HepG2 (cell line): ENCODE results near the gene AP3B1. TPM values are rescaled to one million over a fixed set of nuclear protein-coding genes. Genes with fewer than 3 reads are reported as not detected.

Experiments
- ATAC-seq: fragments of 200-7000 bp; cut with Tn5 transposase; 3 replicates; pipeline ENCODE4 v1.9.1; 2020; ENCODE audit warnings: mild to moderate bottlenecking, moderate library complexity
- BruUV-seq: library from RNA; stranded (reverse); fragments of 400-500 nt; replicated peaks from 2 replicates; lab custom pipeline; 2021; lab: Mats Ljungman, UMichigan
- CTCF ChIA-PET: fragments of 300-600 bp; formaldehyde crosslinking; extraction: SDS; loops from one replicate; lab custom pipeline; 2021; ENCODE audit warnings: low total read pairs, inconsistent platforms, low intra/inter-chr PET ratio; lab: Yijun Ruan, JAX
- POLR2A ChIA-PET: fragments of 350-600 bp; sonication (Branson Sonifier 250); formaldehyde crosslinking; loops from one replicate; lab custom pipeline; 2020; ENCODE audit warnings: antibody characterized with exemption, inconsistent platforms; lab: Yijun Ruan, JAX
- DNase-seq: peaks from one replicate; pipeline ENCODE4 v3.0.0-alpha.2; 2015; ENCODE audit warnings: low spot score
- FAIRE-seq: peaks from 3 replicates; lab custom pipeline; 2011; peaks lifted over from hg19 to GRCh38; lab: Jason Lieb, UNC
- H2AFZ ChIP-seq: one replicate; pipeline ENCODE4 v1.6.1; 2011; ENCODE audit warnings: low read length, inconsistent platforms
- H3K27ac ChIP-seq: fragments of 300-600 bp; 3 replicates; pipeline ENCODE4 v1.8.0; 2011; ENCODE audit warnings: mixed run types, mild to moderate bottlenecking, mixed read lengths, low read length, inconsistent platforms; ENCODE audit not compliant: insufficient read depth; ENCODE audit errors: extremely low read length
- H3K27me3 ChIP-seq, 2 experiments: fragments of 200-600 bp in 1 of 2; 2 replicates in 1 of 2; 3 replicates in 1 of 2; pipeline versions ENCODE4 v1.6.0 to v1.8.0; 2011; ENCODE audit warnings: low read length in 2 of 2, mild to moderate bottlenecking in 2 of 2, moderate library complexity in 2 of 2, inconsistent platforms in 1 of 2; ENCODE audit not compliant: insufficient read depth in 2 of 2, control insufficient read depth in 1 of 2
- H3K36me3 ChIP-seq, 2 experiments: fragments of 200-600 bp in 1 of 2; replicated peaks in 1 of 2; 2 replicates in 1 of 2; 3 replicates in 1 of 2; pipeline versions ENCODE4 v1.5.1 to v1.8.0; 2011; ENCODE audit warnings: low read length in 2 of 2, inconsistent platforms in 1 of 2; ENCODE audit not compliant: insufficient read depth in 2 of 2, control insufficient read depth in 1 of 2
- H3K4me1 ChIP-seq: 2 replicates; pipeline ENCODE4 v1.5.1; 2012; ENCODE audit warnings: low read length, inconsistent platforms; ENCODE audit not compliant: insufficient read depth
- H3K4me2 ChIP-seq: 2 replicates; pipeline ENCODE4 v1.6.0; 2011; ENCODE audit warnings: low read depth, low read length, inconsistent platforms
- H3K4me3 ChIP-seq, 3 experiments: fragments of 200-600 bp in 1 of 3; sonication (generic), shearing (Covaris generic) in 1 of 3; replicated peaks in 1 of 3; 2 replicates each; pipeline ENCODE4 v1.5.1; 2011 to 2016; ENCODE audit warnings: low read length in 3 of 3, inconsistent platforms in 2 of 3, low read depth in 2 of 3, mild to moderate bottlenecking in 2 of 3, control low read depth in 1 of 3, mixed read lengths in 1 of 3; ENCODE audit not compliant: insufficient read depth in 1 of 3
- H3K79me2 ChIP-seq: one replicate; pipeline ENCODE4 v1.6.1; 2011; ENCODE audit warnings: low read length, inconsistent platforms; ENCODE audit not compliant: insufficient read depth
- H3K9ac ChIP-seq: 2 replicates; pipeline ENCODE4 v1.6.0; 2011; ENCODE audit warnings: mild to moderate bottlenecking, low read depth, low read length, inconsistent platforms; ENCODE audit not compliant: insufficient read depth
- H3K9me3 ChIP-seq: 2 replicates; pipeline ENCODE4 v1.5.1; 2012; ENCODE audit warnings: mild to moderate bottlenecking, low read length
- H4K20me1 ChIP-seq: 2 replicates; pipeline ENCODE4 v1.6.0; 2011; ENCODE audit warnings: inconsistent platforms, mild to moderate bottlenecking, low read length, moderate library complexity; ENCODE audit not compliant: insufficient read depth
- HNRNPK ChIP-seq: fragments of 200-400 bp; formaldehyde crosslinking; IDR thresholded peaks from 2 replicates; pipeline ENCODE4 v1.6.1; 2018; ENCODE audit warnings: low read length, low read depth, moderate library complexity, mild to moderate bottlenecking; ENCODE audit not compliant: poor library complexity, severe bottlenecking
- HNRNPUL1 ChIP-seq: fragments of 200-400 bp; formaldehyde crosslinking; IDR thresholded peaks from 2 replicates; pipeline ENCODE4 v1.6.1; 2017; ENCODE audit warnings: low read depth, mild to moderate bottlenecking, low read length, moderate library complexity
- HOXD1 ChIP-seq: sonication (generic); formaldehyde crosslinking; IDR thresholded peaks from 2 replicates; pipeline ENCODE4 v1.5.0; 2020; ENCODE audit warnings: missing genetic modification reagents
- JUND ChIP-seq: sonication (generic); formaldehyde crosslinking; IDR thresholded peaks from 2 replicates; pipeline ENCODE4 v1.8.0; 2022; ENCODE audit warnings: mild to moderate bottlenecking, missing genetic modification reagents
- MYNN ChIP-seq: sonication (generic); formaldehyde crosslinking; IDR thresholded peaks from 2 replicates; pipeline ENCODE4 v1.4.0; 2020; ENCODE audit warnings: mild to moderate bottlenecking, low read depth, missing genetic modification reagents
- POGZ ChIP-seq: sonication (generic); formaldehyde crosslinking; IDR thresholded peaks from 2 replicates; pipeline ENCODE4 v1.4.0; 2020; ENCODE audit warnings: mild to moderate bottlenecking, missing genetic modification reagents
- SNRNP70 ChIP-seq: fragments of 200-400 bp; formaldehyde crosslinking; IDR thresholded peaks from 2 replicates; pipeline ENCODE4 v1.6.1; 2017; ENCODE audit warnings: mild to moderate bottlenecking, low read depth, low read length, moderate library complexity
- STAT5B ChIP-seq: sonication (generic); formaldehyde crosslinking; IDR thresholded peaks from 2 replicates; pipeline ENCODE4 v1.4.0; 2020; ENCODE audit warnings: missing genetic modification reagents
- TCF7 ChIP-seq: sonication (generic); IDR thresholded peaks from 2 replicates; pipeline ENCODE4 v1.6.1; 2016; ENCODE audit warnings: antibody characterized with exemption, low read depth
- U2AF2 ChIP-seq: fragments of 200-400 bp; formaldehyde crosslinking; IDR thresholded peaks from 2 replicates; pipeline ENCODE4 v1.6.1; 2017; ENCODE audit warnings: low read depth, mild to moderate bottlenecking, low read length
- ZNF10 ChIP-seq: sonication (generic); formaldehyde crosslinking; IDR thresholded peaks from 2 replicates; pipeline ENCODE4 v1.4.0; 2020; ENCODE audit warnings: mild to moderate bottlenecking, low read depth, missing genetic modification reagents, borderline replicate concordance
- ZNF256 ChIP-seq: sonication (generic); formaldehyde crosslinking; conservative IDR thresholded peaks from 2 replicates; pipeline ENCODE4 v1.4.0; 2020; ENCODE audit warnings: missing genetic modification reagents
- ZNF558 ChIP-seq: sonication (generic); formaldehyde crosslinking; IDR thresholded peaks from 2 replicates; pipeline ENCODE4 v1.9.0; 2022; ENCODE audit warnings: mild to moderate bottlenecking, missing genetic modification reagents, borderline replicate concordance
- ZNF598 ChIP-seq: sonication (generic); formaldehyde crosslinking; IDR thresholded peaks from 2 replicates; pipeline ENCODE4 v1.5.1; 2020; ENCODE audit warnings: mild to moderate bottlenecking, missing genetic modification reagents, borderline replicate concordance
- ZNF660 ChIP-seq: sonication (generic); formaldehyde crosslinking; IDR thresholded peaks from 2 replicates; pipeline ENCODE4 v1.5.1; 2020; ENCODE audit warnings: mild to moderate bottlenecking, low read depth, missing genetic modification reagents, borderline replicate concordance
- ZNF777 ChIP-seq: sonication (generic); formaldehyde crosslinking; IDR thresholded peaks from 2 replicates; pipeline ENCODE4 v1.4.0; 2020; ENCODE audit warnings: missing genetic modification reagents
- WGBS: methylation state at CpG from one replicate; pipeline ENCODE4 v1.1.6; 2017; ENCODE audit warnings: low lambda C conversion rate; 5-methylcytosine and 5-hydroxymethylcytosine counted together
- in situ Hi-C: cut with HindIII; loops from 2 replicates; pipeline ENCODE4 v1.10.0; 2017; ENCODE audit warnings: low pct_unique_long_range_greater_than_20kb; ENCODE audit not compliant: extremely low pct_ligation_motif_present
- intact Hi-C: fragments of 100-400 bp; cut with micrococcal nuclease; formaldehyde crosslinking; loops from one replicate; pipeline ENCODE4 v1.10.0; 2022; ENCODE audit not compliant: unreplicated experiment
- polyA plus RNA-seq, 8 experiments: library from polyadenylated mRNA; depleted of rRNA in 3 of 8; stranded (reverse) in 7 of 8; unstranded in 1 of 8; fragments of >200 nt; fragmentation: Illumina TruSeq in 4 of 8; extraction: Trizol in 4 of 8; gene quantifications; 2 replicates each; pipeline versions ENCODE4 v1.2.1 to v1.2.3, GENCODE V29; 2011 to 2016; ENCODE audit warnings: low read depth in 4 of 8, missing spikeins in 1 of 8, mixed read lengths in 1 of 8; ENCODE audit not compliant: insufficient read depth in 1 of 8
- total RNA-seq, 5 experiments: library from RNA; depleted of rRNA; stranded (reverse); fragments of >200 nt; fragmentation: Illumina TruSeq; extraction: Trizol; gene quantifications; 2 replicates each; pipeline ENCODE4 v1.2.3, GENCODE V29; 2016; ENCODE audit warnings: low read depth in 1 of 5
- TF ChIP-seq, protein P1 (sequence below): IDR thresholded peaks from 2 replicates; pipeline ENCODE4 v1.6.1; 2016; ENCODE audit warnings: control low read depth
- TF ChIP-seq, protein P2 (sequence below): sonication (generic); formaldehyde crosslinking; IDR thresholded peaks from 2 replicates; pipeline ENCODE4 v1.8.1; 2023; ENCODE audit warnings: mild to moderate bottlenecking, missing genetic modification reagents, borderline replicate concordance
- TF ChIP-seq, protein P3 (sequence below): IDR thresholded peaks from 2 replicates; pipeline ENCODE4 v1.6.1; 2016
- TF ChIP-seq, protein P4 (sequence below): sonication (generic); formaldehyde crosslinking; IDR thresholded peaks from 2 replicates; pipeline ENCODE4 v1.4.0; 2020; ENCODE audit warnings: missing genetic modification reagents

AP3B1 gene
- total and polyA plus RNA-seq, 2 of the 13 experiments (the other 11 are each of a cell fraction or from before 2014, with no cell fraction given), result 37.7 to 51.2 TPM

DNA sequence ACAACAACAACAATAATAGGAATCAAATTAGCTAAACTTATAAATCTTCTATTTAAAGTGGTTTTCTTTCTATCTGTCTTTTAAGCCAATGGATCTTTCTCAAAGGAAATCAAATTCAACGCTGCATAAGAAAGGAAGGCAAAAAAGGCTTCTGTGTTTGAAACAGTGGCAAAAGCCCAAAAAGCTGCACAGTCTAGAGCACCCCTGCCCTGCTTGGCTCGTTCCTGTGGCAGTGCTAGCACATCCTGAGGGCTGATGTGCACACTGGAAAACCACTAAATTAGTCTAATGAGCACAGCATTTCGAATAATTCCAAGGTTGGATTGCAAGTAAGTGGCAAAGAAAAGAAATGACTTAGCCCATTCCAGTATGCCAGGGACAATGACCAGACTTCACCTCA is 80.7 kb downstream of the AP3B1 start:
- intact Hi-C loops, result no loop called here
- H2AFZ ChIP-seq, result no peak overlapping the region
- no peaks in the 10 kb centered on the region for H3K9me3 ChIP-seq
- in situ Hi-C loops, result no loop called here
- H3K27me3 ChIP-seq, result no peaks in the 10 kb centered on the region
- no TSS peak for BruUV-seq
- DNase-seq, result no peak
- peaks cover 0 to 18% of the 10 kb centered on the region in 2 experiments; a peak in 3 of 5 replicates for H3K36me3 ChIP-seq
- no peaks in the 10 kb centered on the region for H3K4me1 ChIP-seq
- CTCF ChIA-PET, result no interaction called here
- no peak for FAIRE-seq
- no peaks in the 10 kb centered on the region for H3K79me2 ChIP-seq
- no peak overlapping the region for H3K4me2 ChIP-seq
- no peaks in the 10 kb centered on the region for H4K20me1 ChIP-seq
- H3K4me3 ChIP-seq, result no peak overlapping the region
- POLR2A ChIA-PET, result no interaction called here
- TF ChIP-seq ZNF10, result no peak
- no peak for TF ChIP-seq ZNF660 (CRISPR knock-in tag)
- no peak for TF ChIP-seq HNRNPK
- no peak for TF ChIP-seq ZNF256 (CRISPR knock-in tag)
- no peak for TF ChIP-seq SNRNP70
- TF ChIP-seq ZNF558 (CRISPR knock-in tag), result no peak
- no peak for TF ChIP-seq HOXD1 (CRISPR knock-in tag)
- TF ChIP-seq ZNF777, result no peak
- no peak for TF ChIP-seq STAT5B
- no peak for TF ChIP-seq MYNN (CRISPR knock-in tag)
- no peak for TF ChIP-seq JUND (CRISPR knock-in tag)
- TF ChIP-seq ZNF598 (CRISPR knock-in tag), result no peak
- TF ChIP-seq, protein P1, sequence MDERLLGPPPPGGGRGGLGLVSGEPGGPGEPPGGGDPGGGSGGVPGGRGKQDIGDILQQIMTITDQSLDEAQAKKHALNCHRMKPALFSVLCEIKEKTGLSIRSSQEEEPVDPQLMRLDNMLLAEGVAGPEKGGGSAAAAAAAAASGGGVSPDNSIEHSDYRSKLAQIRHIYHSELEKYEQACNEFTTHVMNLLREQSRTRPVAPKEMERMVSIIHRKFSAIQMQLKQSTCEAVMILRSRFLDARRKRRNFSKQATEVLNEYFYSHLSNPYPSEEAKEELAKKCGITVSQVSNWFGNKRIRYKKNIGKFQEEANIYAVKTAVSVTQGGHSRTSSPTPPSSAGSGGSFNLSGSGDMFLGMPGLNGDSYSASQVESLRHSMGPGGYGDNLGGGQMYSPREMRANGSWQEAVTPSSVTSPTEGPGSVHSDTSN (CRISPR knock-in tag), result no peak
- TF ChIP-seq, protein P2, sequence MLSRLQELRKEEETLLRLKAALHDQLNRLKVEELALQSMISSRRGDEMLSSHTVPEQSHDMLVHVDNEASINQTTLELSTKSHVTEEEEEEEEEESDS, result no peak
- no peak for TF ChIP-seq TCF7
- TF ChIP-seq HNRNPUL1, result no peak
- TF ChIP-seq, protein P3, sequence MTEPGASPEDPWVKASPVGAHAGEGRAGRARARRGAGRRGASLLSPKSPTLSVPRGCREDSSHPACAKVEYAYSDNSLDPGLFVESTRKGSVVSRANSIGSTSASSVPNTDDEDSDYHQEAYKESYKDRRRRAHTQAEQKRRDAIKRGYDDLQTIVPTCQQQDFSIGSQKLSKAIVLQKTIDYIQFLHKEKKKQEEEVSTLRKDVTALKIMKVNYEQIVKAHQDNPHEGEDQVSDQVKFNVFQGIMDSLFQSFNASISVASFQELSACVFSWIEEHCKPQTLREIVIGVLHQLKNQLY, result no peak
- no peak for TF ChIP-seq POGZ (CRISPR knock-in tag)
- TF ChIP-seq, protein P4, sequence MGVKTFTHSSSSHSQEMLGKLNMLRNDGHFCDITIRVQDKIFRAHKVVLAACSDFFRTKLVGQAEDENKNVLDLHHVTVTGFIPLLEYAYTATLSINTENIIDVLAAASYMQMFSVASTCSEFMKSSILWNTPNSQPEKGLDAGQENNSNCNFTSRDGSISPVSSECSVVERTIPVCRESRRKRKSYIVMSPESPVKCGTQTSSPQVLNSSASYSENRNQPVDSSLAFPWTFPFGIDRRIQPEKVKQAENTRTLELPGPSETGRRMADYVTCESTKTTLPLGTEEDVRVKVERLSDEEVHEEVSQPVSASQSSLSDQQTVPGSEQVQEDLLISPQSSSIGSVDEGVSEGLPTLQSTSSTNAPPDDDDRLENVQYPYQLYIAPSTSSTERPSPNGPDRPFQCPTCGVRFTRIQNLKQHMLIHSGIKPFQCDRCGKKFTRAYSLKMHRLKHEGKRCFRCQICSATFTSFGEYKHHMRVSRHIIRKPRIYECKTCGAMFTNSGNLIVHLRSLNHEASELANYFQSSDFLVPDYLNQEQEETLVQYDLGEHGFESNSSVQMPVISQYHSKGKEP (CRISPR knock-in tag), result no peak
- no peak for TF ChIP-seq U2AF2
- H3K9ac ChIP-seq, result no peak overlapping the region
- ATAC-seq, result no peak
- no peak overlapping the region for H3K27ac ChIP-seq
- WGBS, result over 99% methylated on average over 3 of the region's 3 CpGs
